CD4-positive, alpha-beta T cell (primary cell): ENCODE measurements around the gene HDAC4. TPM values are rescaled to one million over a fixed set of nuclear protein-coding genes. Genes with fewer than 3 reads are reported as not detected.

ENCODE experiments used
- ATAC-seq: fragments of 200-7000 bp; cut with Tn5 transposase; one replicate; pipeline ENCODE4 v1.10.0; 2022; ENCODE audit warnings: mild to moderate bottlenecking; ENCODE audit not compliant: poor library complexity
- CTCF ChIA-PET: fragments of 350-600 bp; sonication (Branson Sonifier 250); formaldehyde crosslinking; loops from one replicate; lab custom pipeline; 2021; ENCODE audit warnings: antibody characterized with exemption, inconsistent platforms; lab: Charles Lee
- POLR2A ChIA-PET: fragments of 350-600 bp; sonication (Branson Sonifier 250); formaldehyde crosslinking; loops from one replicate; lab custom pipeline; 2021; ENCODE audit warnings: antibody characterized with exemption, inconsistent platforms; lab: Charles Lee
- DNase-seq, 14 experiments: peaks; one replicate each; pipeline ENCODE4 v3.0.0-alpha.2; 2013 to 2020; ENCODE audit warnings: mixed read lengths in 2 of 14
- H3K27ac ChIP-seq, 2 donors: one replicate each; pipeline versions ENCODE4 v1.5.1 to v1.7.0; 2013; ENCODE audit warnings: low read length in 2 of 2, low read depth in 1 of 2, mild to moderate bottlenecking in 1 of 2
- H3K27me3 ChIP-seq, 2 experiments: 1 replicate in 1 of 2; 2 replicates in 1 of 2; pipeline versions ENCODE4 v1.6.1 to v1.7.0; 2013; ENCODE audit warnings: low read length in 2 of 2, control low read depth in 1 of 2, mild to moderate bottlenecking in 1 of 2, moderate library complexity in 1 of 2; ENCODE audit not compliant: insufficient read depth in 2 of 2, control insufficient read depth in 1 of 2
- H3K36me3 ChIP-seq: one replicate; pipeline ENCODE4 v1.6.1; 2013; ENCODE audit warnings: low read length, control low read depth; ENCODE audit not compliant: insufficient read depth
- H3K4me1 ChIP-seq: one replicate; pipeline ENCODE4 v1.6.1; 2013; ENCODE audit warnings: low read length, control low read depth; ENCODE audit not compliant: insufficient read depth
- H3K4me3 ChIP-seq: one replicate; pipeline ENCODE4 v1.5.1; 2013; ENCODE audit warnings: mild to moderate bottlenecking, low read length, moderate library complexity
- H3K9me3 ChIP-seq, 2 experiments: 1 replicate in 1 of 2; 2 replicates in 1 of 2; pipeline versions ENCODE4 v1.6.1 to v1.7.0; 2013; ENCODE audit warnings: low read length in 2 of 2, mild to moderate bottlenecking in 2 of 2, control low read depth in 1 of 2, moderate library complexity in 1 of 2; ENCODE audit not compliant: control insufficient read depth in 1 of 2, insufficient read depth in 1 of 2
- H3K27ac Mint-ChIP-seq: one replicate; pipeline ENCODE4 v1.8.0; 2020; ENCODE audit warnings: mixed read lengths
- H3K27me3 Mint-ChIP-seq: one replicate; pipeline ENCODE4 v1.8.0; 2021; ENCODE audit warnings: mixed read lengths
- H3K36me3 Mint-ChIP-seq: one replicate; pipeline ENCODE4 v1.8.0; 2021; ENCODE audit warnings: low read depth, mixed read lengths
- H3K4me1 Mint-ChIP-seq: one replicate; pipeline ENCODE4 v1.8.0; 2021; ENCODE audit warnings: low read depth, mixed read lengths
- H3K4me3 Mint-ChIP-seq: one replicate; pipeline ENCODE4 v1.8.0; 2020; ENCODE audit warnings: mild to moderate bottlenecking, mixed read lengths
- H3K9me3 Mint-ChIP-seq: one replicate; pipeline ENCODE4 v1.8.0; 2020; ENCODE audit warnings: mixed read lengths
- CTCF ChIP-seq: fragments of 200-600 bp; IDR thresholded peaks from one replicate; pipeline ENCODE4 v1.8.0; 2022; ENCODE audit warnings: antibody characterized with exemption, mild to moderate bottlenecking
- intact Hi-C, 2 experiments: fragments of 100-400 bp; cut with DNase I in 1 of 2; cut with micrococcal nuclease in 1 of 2; formaldehyde crosslinking; loops; one replicate each; pipeline versions ENCODE4 v1.15.1 to v1.9.0; 2023 to 2025; cut with DNase I, micrococcal nuclease
- total RNA-seq, 174 experiments: library from RNA in 2 of 174; stranded (reverse) in 2 of 174; gene quantifications; one replicate each; pipeline ENCODE4 v1.2.3 and lab custom pipeline; 2021 to 2026

The HDAC4 gene
- total RNA-seq, 2 experiments from 2014 or later = 45.3 to 49.2 TPM

- ATAC-seq (no peak), DNase-seq (no peak)
- no peaks in the 10 kb centered on the region for H3K27me3 Mint-ChIP-seq
- TF ChIP-seq CTCF = no peak
- Histone ChIP-seq H3K9me3 (no peaks in the 10 kb centered on the region), H3K27me3 (no peaks in the 10 kb centered on the region), H3K4me1 (no peaks in the 10 kb centered on the region), H3K36me3 (peaks cover 88% of the 10 kb centered on the region), H3K27ac (no peak overlapping the region), H3K4me3 (no peak overlapping the region)
- intact Hi-C loops = no loop called here
- no peak overlapping the region for H3K4me3 Mint-ChIP-seq
- ChIA-PET POLR2A (no interaction called here), CTCF (no interaction called here)
- H3K27ac Mint-ChIP-seq = no peak overlapping the region
- no peaks in the 10 kb centered on the region for H3K4me1 Mint-ChIP-seq
- H3K36me3 Mint-ChIP-seq = peaks cover 68% of the 10 kb centered on the region
- H3K9me3 Mint-ChIP-seq = no peaks in the 10 kb centered on the region
Observed at GRCh38 chr2:239103125-239104098, 297.4 kb downstream of the HDAC4 start.

- TF ChIP-seq CTCF = no peak
- POLR2A ChIA-PET = no interaction called here
- Histone ChIP-seq H3K4me1 (no peaks in the 10 kb centered on the region), H3K27ac (no peak overlapping the region), H3K36me3 (peaks cover 82% of the 10 kb centered on the region), H3K27me3 (no peaks in the 10 kb centered on the region), H3K4me3 (no peak overlapping the region), H3K9me3 (no peaks in the 10 kb centered on the region)
- intact Hi-C loops = no loop called here
- H3K27ac Mint-ChIP-seq = no peak overlapping the region
- peaks cover 69% of the 10 kb centered on the region for H3K36me3 Mint-ChIP-seq
- DNase-seq (no peak), ATAC-seq (no peak)
- no peak overlapping the region for H3K4me3 Mint-ChIP-seq
- H3K9me3 Mint-ChIP-seq = no peaks in the 10 kb centered on the region
- CTCF ChIA-PET = no interaction called here
- no peaks in the 10 kb centered on the region for H3K27me3 Mint-ChIP-seq
- H3K4me1 Mint-ChIP-seq = no peaks in the 10 kb centered on the region
Observed at GRCh38 chr2:239102266-239102665, 298.6 kb downstream of the HDAC4 start.

GRCh38 chr2:239101807-239102206 lies 299.0 kb downstream of the HDAC4 start:
- peaks cover 80% of the 10 kb centered on the region for H3K36me3 ChIP-seq
- no peak for TF ChIP-seq CTCF

More at GRCh38 chr2:239101807-239102206, 299.0 kb downstream of the HDAC4 start:
- ATAC-seq (no peak), DNase-seq (no peak)
- intact Hi-C loops = no loop called here
- H3K9me3 Mint-ChIP-seq = no peaks in the 10 kb centered on the region
- POLR2A ChIA-PET = no interaction called here
- H3K36me3 Mint-ChIP-seq = peaks cover 66% of the 10 kb centered on the region
- H3K27ac Mint-ChIP-seq = no peak overlapping the region
- Histone ChIP-seq H3K27me3 (no peaks in the 10 kb centered on the region), H3K9me3 (no peaks in the 10 kb centered on the region), H3K4me1 (no peaks in the 10 kb centered on the region), H3K4me3 (no peak overlapping the region), H3K27ac (no peak overlapping the region)
- no peak overlapping the region for H3K4me3 Mint-ChIP-seq
- H3K4me1 Mint-ChIP-seq = no peaks in the 10 kb centered on the region
- CTCF ChIA-PET = no interaction called here
- H3K27me3 Mint-ChIP-seq = no peaks in the 10 kb centered on the region
